ENCODE results near the gene MED9. TPM values are rescaled to one million over a fixed set of nuclear protein-coding genes. Genes with fewer than 3 reads are reported as not detected.

MED9 gene
- total and polyA plus RNA-seq, 2 of the 8 experiments (the other 6 are each of a cell fraction or from before 2014, with no cell fraction given) = 15.8 to 19.7 TPM

- TF ChIP-seq CHD7 (IDR thresholded peaks at IDR 0.05; ENCODE audit: insufficient replicate concordance, low read length) (no peak), RBBP5 (IDR thresholded peaks at IDR 0.05; ENCODE audit: borderline replicate concordance, low read depth, low read length) (peak; percentile 45; the same call in 1 of the 2 replicates), CTBP2 (IDR thresholded peaks at IDR 0.05; ENCODE audit: borderline replicate concordance, insufficient read depth, insufficient read length, low read length) (no peak), CHD1 (IDR thresholded peaks at IDR 0.05; ENCODE audit: low read depth, low read length) (no peak), RAD21 (IDR thresholded peaks at IDR 0.05 in 1 of 2, conservative IDR thresholded peaks at IDR 0.05 in 1 of 2; ENCODE audit: low read depth in 2 of 2, low read length in 2 of 2) (peak; percentile 50 to 70), CHD2 (IDR thresholded peaks at IDR 0.05; ENCODE audit: low read length) (no peak)
Observed at GRCh38 chr17:17440010-17440843, 36.6 kb upstream of the MED9 start (continued).
